Measurements from ENCODE around the gene ILKAP. TPM values are rescaled to one million over a fixed set of nuclear protein-coding genes. Genes with fewer than 3 reads are reported as not detected.

Gene ILKAP
- polyA plus RNA-seq, 1 experiment = 31.1 TPM

DNA sequence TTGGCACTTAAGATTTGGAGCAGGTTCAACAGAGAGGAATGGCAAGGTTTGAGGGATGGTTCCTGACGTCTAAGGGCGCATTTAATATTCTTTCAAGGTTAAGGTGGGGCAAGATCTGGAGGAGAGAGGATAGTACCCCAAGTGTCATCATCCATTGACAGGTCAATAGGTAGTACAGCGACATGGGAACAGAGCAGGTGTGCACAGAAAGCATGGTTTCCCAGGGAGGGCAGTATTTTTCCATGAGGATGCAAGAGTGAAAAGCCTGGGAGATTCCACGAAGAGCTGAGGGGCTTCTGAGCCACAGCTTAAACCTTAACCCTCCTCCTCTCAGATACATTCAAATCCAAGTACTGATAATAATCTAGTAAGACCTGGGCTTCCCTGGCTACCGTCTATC, 27.2 kb upstream of the ILKAP start:
- DNase-seq (ENCODE audit: low read depth) = no peak
- Histone ChIP-seq H3K27me3 (ENCODE audit: control insufficient read depth, insufficient read depth, low read length) (peaks cover 13% of the 10 kb centered on the region), H3K36me3 (ENCODE audit: control insufficient read depth, insufficient read depth, low read length) (no peaks in the 10 kb centered on the region), H3K4me3 (ENCODE audit: low read depth, low read length) (no peak overlapping the region)
- ChIA-PET CTCF (interaction anchor here (0.6 to 1.4 kb wide), 2 partner anchors 17 to 25 kb away, joined by 3 to 5 read pairs; no protein-coding TSS in a partner anchor), POLR2A (no interaction called here)
- TF ChIP-seq, protein P1, sequence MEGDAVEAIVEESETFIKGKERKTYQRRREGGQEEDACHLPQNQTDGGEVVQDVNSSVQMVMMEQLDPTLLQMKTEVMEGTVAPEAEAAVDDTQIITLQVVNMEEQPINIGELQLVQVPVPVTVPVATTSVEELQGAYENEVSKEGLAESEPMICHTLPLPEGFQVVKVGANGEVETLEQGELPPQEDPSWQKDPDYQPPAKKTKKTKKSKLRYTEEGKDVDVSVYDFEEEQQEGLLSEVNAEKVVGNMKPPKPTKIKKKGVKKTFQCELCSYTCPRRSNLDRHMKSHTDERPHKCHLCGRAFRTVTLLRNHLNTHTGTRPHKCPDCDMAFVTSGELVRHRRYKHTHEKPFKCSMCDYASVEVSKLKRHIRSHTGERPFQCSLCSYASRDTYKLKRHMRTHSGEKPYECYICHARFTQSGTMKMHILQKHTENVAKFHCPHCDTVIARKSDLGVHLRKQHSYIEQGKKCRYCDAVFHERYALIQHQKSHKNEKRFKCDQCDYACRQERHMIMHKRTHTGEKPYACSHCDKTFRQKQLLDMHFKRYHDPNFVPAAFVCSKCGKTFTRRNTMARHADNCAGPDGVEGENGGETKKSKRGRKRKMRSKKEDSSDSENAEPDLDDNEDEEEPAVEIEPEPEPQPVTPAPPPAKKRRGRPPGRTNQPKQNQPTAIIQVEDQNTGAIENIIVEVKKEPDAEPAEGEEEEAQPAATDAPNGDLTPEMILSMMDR (IDR thresholded peaks at IDR 0.05; ENCODE audit: insufficient read depth, low read depth, low read length) = no peak

DNA sequence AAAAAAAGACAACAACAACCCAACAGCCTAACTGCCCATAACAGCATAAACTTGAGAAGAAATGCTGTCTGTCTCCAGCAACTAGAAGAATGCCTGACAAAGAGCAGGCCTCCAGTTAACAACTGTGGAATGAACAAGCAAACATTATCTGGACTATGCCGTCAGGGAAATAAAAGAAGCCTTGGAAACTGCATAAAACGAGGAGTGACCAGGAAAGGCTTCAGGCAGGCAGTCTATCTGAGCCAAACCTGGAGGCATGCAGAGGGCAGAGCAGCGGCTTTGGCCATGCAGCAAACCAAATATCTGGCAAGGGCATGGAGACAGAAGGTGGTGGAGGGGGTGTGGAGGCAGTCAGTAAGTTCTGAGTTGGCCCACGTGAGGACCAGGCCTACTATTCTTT, 25.2 kb upstream of the ILKAP start:
- Histone ChIP-seq H3K4me3 (ENCODE audit: low read depth, low read length) (no peak overlapping the region), H3K27me3 (ENCODE audit: control insufficient read depth, insufficient read depth, low read length) (peaks cover 13% of the 10 kb centered on the region), H3K36me3 (ENCODE audit: control insufficient read depth, insufficient read depth, low read length) (no peaks in the 10 kb centered on the region)
- CTCF ChIA-PET = interaction anchor here (1.1 kb wide), 1 partner anchor 35 kb away, joined by 3 read pairs; no protein-coding TSS in a partner anchor
- TF ChIP-seq, protein P1 (IDR thresholded peaks at IDR 0.05; ENCODE audit: insufficient read depth, low read depth, low read length) = no peak
- POLR2A ChIA-PET = no interaction called here
- no peak for DNase-seq (ENCODE audit: low read depth)

DNA sequence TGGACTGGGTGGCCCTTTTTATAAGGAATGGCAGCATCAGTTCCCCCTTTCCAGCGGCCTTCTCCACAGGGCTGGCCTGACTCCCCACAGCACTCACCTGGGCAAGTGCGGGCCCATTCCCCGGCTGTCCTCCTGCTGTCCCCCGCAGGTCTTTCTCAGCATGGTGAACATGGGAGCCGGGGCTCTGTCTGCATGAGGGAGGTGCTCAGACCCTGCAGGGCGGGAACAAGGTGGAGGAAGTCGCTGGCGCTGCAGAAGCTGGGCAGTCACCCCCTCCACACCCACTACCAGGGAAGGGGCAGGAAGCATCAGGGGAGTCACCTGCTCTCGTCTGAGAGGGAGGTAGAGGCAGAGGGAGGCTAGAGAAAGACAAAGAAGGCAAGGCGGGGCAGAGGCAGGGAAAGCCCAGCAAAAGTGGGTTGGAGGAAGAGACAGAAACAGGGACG, 24.1 kb upstream of the ILKAP start:
- peaks cover 13% of the 10 kb centered on the region for H3K27me3 ChIP-seq (ENCODE audit: control insufficient read depth, insufficient read depth, low read length)
- ChIA-PET POLR2A (no interaction called here), CTCF (no interaction called here)
- DNase-seq (ENCODE audit: low read depth) = no peak
- TF ChIP-seq, protein P1 (IDR thresholded peaks at IDR 0.05; ENCODE audit: insufficient read depth, low read depth, low read length) = no peak
- no peaks in the 10 kb centered on the region for H3K36me3 ChIP-seq (ENCODE audit: control insufficient read depth, insufficient read depth, low read length)
- no peak overlapping the region for H3K4me3 ChIP-seq (ENCODE audit: low read depth, low read length)

DNA sequence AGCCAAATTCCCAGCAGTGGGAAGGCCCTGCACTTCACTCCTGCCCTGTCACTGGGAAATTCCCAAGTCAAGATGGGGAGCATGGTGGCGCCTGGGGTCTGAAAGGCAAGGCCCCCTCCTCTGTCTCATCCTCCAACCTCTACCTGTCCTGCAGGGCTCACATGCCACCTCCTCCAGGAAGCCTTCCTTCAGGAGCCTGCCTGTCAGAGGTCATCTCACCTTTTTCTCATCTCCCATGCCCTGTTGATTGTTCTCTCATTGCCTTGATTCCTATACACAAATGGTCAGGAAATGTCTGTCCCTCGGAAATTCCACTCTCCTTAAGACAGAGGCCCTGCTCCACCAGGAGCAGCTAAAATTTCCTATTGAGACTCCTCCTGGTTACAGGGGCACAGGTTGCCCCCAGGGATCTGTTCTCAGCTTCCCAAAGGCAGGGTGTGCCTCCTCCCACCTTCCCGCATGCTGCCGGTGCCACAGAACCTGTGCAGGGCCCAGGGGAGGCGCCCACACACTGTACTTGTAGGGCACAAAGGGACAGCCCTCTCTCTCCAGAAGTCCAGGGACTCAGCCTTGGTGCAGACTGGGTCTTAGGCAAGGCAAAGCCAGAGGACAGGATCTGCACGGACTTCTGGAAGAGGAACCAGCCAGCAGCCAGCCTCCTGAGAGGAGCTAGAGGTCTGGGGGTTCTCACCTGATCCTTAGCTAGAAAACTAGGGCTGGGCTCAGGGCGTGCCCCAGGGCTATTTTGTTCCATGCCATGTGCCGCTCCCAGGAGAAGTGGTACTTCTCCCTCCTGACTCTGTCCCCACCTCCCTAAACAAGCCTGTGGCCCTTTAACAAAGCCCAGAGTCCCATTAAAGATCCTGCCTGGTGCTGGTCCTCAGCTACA, 23.4 kb upstream of the ILKAP start:
- POLR2A ChIA-PET = no interaction called here
- H3K4me3 ChIP-seq (ENCODE audit: low read depth, low read length) = no peak overlapping the region
- CTCF ChIA-PET = interaction anchor here (1.6 kb wide), 1 partner anchor 18 kb away, joined by 3 read pairs; no protein-coding TSS in a partner anchor
- no peak for DNase-seq (ENCODE audit: low read depth)
- no peaks in the 10 kb centered on the region for H3K36me3 ChIP-seq (ENCODE audit: control insufficient read depth, insufficient read depth, low read length)
- peaks cover 13% of the 10 kb centered on the region for H3K27me3 ChIP-seq (ENCODE audit: control insufficient read depth, insufficient read depth, low read length)
- TF ChIP-seq, protein P1 (IDR thresholded peaks at IDR 0.05; ENCODE audit: insufficient read depth, low read depth, low read length) = no peak

DNA sequence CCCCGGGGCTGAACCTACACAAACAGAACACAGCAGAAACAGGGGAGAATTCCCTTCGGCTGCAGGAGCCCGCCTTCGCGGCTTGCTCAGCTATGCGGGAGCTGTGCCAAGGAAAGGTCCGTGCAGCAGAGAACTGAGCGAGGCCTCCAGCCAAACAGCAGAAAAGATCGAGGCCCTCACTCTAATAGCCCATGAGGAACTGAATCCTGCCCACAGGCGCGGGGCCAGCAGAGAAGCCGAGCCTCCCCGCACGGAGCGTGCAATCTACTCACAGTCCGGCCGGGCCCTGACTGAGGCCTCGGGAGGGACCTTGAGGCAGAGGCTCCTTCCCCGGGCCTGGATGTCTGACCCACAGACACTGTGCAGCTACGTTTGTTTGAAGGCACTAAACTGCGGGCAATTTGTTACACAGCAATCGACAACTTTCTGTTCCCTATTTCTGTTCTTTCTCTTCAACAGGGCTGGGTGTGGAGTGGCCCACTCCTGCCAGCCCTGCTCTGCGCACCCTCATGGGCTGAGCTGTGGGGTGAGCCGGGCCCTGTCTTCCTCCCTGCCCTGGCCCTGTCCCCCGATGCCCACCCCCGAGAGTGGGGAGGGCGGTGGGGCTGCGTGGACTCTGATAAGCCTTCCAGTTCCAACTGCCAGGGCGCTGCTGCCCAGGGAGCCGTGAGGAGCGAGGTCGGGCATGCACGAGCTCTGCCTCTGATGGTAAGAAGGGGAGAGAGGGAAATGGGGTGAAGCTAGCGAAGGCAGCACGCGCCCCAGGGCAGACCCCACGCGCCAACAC, 22.6 kb upstream of the ILKAP start:
- Histone ChIP-seq H3K4me3 (ENCODE audit: low read depth, low read length) (no peak overlapping the region), H3K27me3 (ENCODE audit: control insufficient read depth, insufficient read depth, low read length) (peaks cover 11% of the 10 kb centered on the region), H3K36me3 (ENCODE audit: control insufficient read depth, insufficient read depth, low read length) (no peaks in the 10 kb centered on the region)
- ChIA-PET POLR2A (no interaction called here), CTCF (interaction anchor here (1.6 kb wide), 1 partner anchor 17 kb away, joined by 3 read pairs; no protein-coding TSS in a partner anchor)
- DNase-seq (ENCODE audit: low read depth) = no peak
- TF ChIP-seq, protein P1 (IDR thresholded peaks at IDR 0.05; ENCODE audit: insufficient read depth, low read depth, low read length) = no peak
